Activated naive CD4-positive, alpha-beta T cell treated with anti-CD3 and anti-CD28 coated beads for 36 hours (primary cell): Measurements from ENCODE around the gene ADCY3. TPM values are rescaled to one million over a fixed set of nuclear protein-coding genes. Genes with fewer than 3 reads are reported as not detected.

Source experiments
- CTCF ChIA-PET: fragments of 350-600 bp; sonication (Branson Sonifier 250); formaldehyde crosslinking; loops from one replicate; lab custom pipeline; 2021; ENCODE audit warnings: antibody characterized with exemption; lab: Charles Lee
- DNase-seq: peaks from one replicate; pipeline ENCODE4 v3.0.0-alpha.2; 2020
- H3K27ac Mint-ChIP-seq: one replicate; pipeline ENCODE4 v1.8.0; 2021; ENCODE audit warnings: mild to moderate bottlenecking, mixed read lengths
- H3K27me3 Mint-ChIP-seq: one replicate; pipeline ENCODE4 v1.8.0; 2021; ENCODE audit warnings: low read depth, mixed read lengths
- H3K36me3 Mint-ChIP-seq: one replicate; pipeline ENCODE4 v1.8.0; 2021; ENCODE audit warnings: low read depth, mixed read lengths
- H3K4me1 Mint-ChIP-seq: one replicate; pipeline ENCODE4 v1.8.0; 2021; ENCODE audit warnings: low read depth, mixed read lengths
- H3K4me3 Mint-ChIP-seq: one replicate; pipeline ENCODE4 v1.8.0; 2021; ENCODE audit warnings: mild to moderate bottlenecking, moderate library complexity, mixed read lengths
- H3K9me3 Mint-ChIP-seq: one replicate; pipeline ENCODE4 v1.8.0; 2021; ENCODE audit warnings: mixed read lengths
- intact Hi-C: fragments of 100-400 bp; cut with micrococcal nuclease; formaldehyde crosslinking; loops from one replicate; pipeline ENCODE4 v1.15.1; 2023
- total RNA-seq, 2 experiments: library from RNA; stranded (reverse); gene quantifications; one replicate each; pipeline ENCODE4 v1.2.3, GENCODE V29; 2021

The ADCY3 gene
- total RNA-seq, 2 experiments from 2014 or later = 44.8 to 49.9 TPM

GRCh38 chr2:24894750-24895149 lies 25.3 kb downstream of the ADCY3 start:
- Mint-ChIP-seq H3K4me3 (no peak overlapping the region), H3K9me3 (peaks cover 33% of the 10 kb centered on the region), H3K4me1 (no peaks in the 10 kb centered on the region), H3K27ac (no peak overlapping the region), H3K36me3 (peaks cover 60% of the 10 kb centered on the region), H3K27me3 (no peaks in the 10 kb centered on the region)
- intact Hi-C loops = no loop called here
- CTCF ChIA-PET = interaction anchor here (0.6 kb wide), 1 partner anchor 35 kb away, joined by 4 read pairs; no protein-coding TSS in a partner anchor
- DNase-seq = no peak

GRCh38 chr2:24893934-24894333 lies 26.1 kb downstream of the ADCY3 start:
- no peak overlapping the region for H3K27ac Mint-ChIP-seq
- CTCF ChIA-PET = interaction anchor here (0.6 kb wide), 1 partner anchor 36 kb away, joined by 4 read pairs; no protein-coding TSS in a partner anchor
- intact Hi-C loops = no loop called here
- no peak overlapping the region for H3K4me3 Mint-ChIP-seq
- peaks cover 52% of the 10 kb centered on the region for H3K36me3 Mint-ChIP-seq
- no peaks in the 10 kb centered on the region for H3K4me1 Mint-ChIP-seq
- H3K27me3 Mint-ChIP-seq = no peaks in the 10 kb centered on the region
- peaks cover 33% of the 10 kb centered on the region for H3K9me3 Mint-ChIP-seq
- no peak for DNase-seq

GRCh38 chr2:24892928-24893327 lies 27.1 kb downstream of the ADCY3 start:
- CTCF ChIA-PET = no interaction called here
- H3K36me3 Mint-ChIP-seq = peaks cover 47% of the 10 kb centered on the region
- H3K4me1 Mint-ChIP-seq = no peaks in the 10 kb centered on the region
- H3K27me3 Mint-ChIP-seq = no peaks in the 10 kb centered on the region
- intact Hi-C loops = no loop called here
- H3K4me3 Mint-ChIP-seq = no peak overlapping the region
- H3K27ac Mint-ChIP-seq = no peak overlapping the region
- no peak for DNase-seq
- peaks cover 33% of the 10 kb centered on the region for H3K9me3 Mint-ChIP-seq

- no peak for DNase-seq
- Mint-ChIP-seq H3K27ac (no peak overlapping the region), H3K4me3 (no peak overlapping the region), H3K4me1 (no peaks in the 10 kb centered on the region), H3K9me3 (peaks cover 20% of the 10 kb centered on the region), H3K36me3 (peaks cover 32% of the 10 kb centered on the region), H3K27me3 (no peaks in the 10 kb centered on the region)
- CTCF ChIA-PET = interaction anchor here (0.8 kb wide), 1 partner anchor 10 kb away, joined by 3 read pairs; no protein-coding TSS in a partner anchor
- intact Hi-C loops = no loop called here
These were observed 28.8 kb downstream of the ADCY3 start for GRCh38 chr2:24891201-24891600.

GRCh38 chr2:24889221-24889620 lies 30.8 kb downstream of the ADCY3 start:
- no peak overlapping the region for H3K27ac Mint-ChIP-seq
- CTCF ChIA-PET = no interaction called here

GRCh38 chr2:24888177-24888576 lies 31.9 kb downstream of the ADCY3 start:
- no peaks in the 10 kb centered on the region for H3K27me3 Mint-ChIP-seq
- H3K4me3 Mint-ChIP-seq = no peak overlapping the region
- H3K9me3 Mint-ChIP-seq = peaks cover 1% of the 10 kb centered on the region
- peaks cover 18% of the 10 kb centered on the region for H3K36me3 Mint-ChIP-seq
- intact Hi-C loops = no loop called here
- DNase-seq = no peak
- no peak overlapping the region for H3K27ac Mint-ChIP-seq
- H3K4me1 Mint-ChIP-seq = peaks cover 14% of the 10 kb centered on the region
- CTCF ChIA-PET = no interaction called here

More at GRCh38 chr2:24889221-24889620, 30.8 kb downstream of the ADCY3 start:
- H3K36me3 Mint-ChIP-seq = peaks cover 25% of the 10 kb centered on the region
- H3K27me3 Mint-ChIP-seq = no peaks in the 10 kb centered on the region
- H3K4me3 Mint-ChIP-seq = no peak overlapping the region
- H3K4me1 Mint-ChIP-seq = peaks cover 6% of the 10 kb centered on the region
- intact Hi-C loops = no loop called here
- no peak for DNase-seq
- peaks cover 4% of the 10 kb centered on the region for H3K9me3 Mint-ChIP-seq

- intact Hi-C loops = no loop called here
- Mint-ChIP-seq H3K27ac (no peak overlapping the region), H3K36me3 (peaks cover 15% of the 10 kb centered on the region), H3K4me1 (peaks cover 14% of the 10 kb centered on the region), H3K9me3 (peaks cover 1% of the 10 kb centered on the region), H3K4me3 (no peak overlapping the region), H3K27me3 (no peaks in the 10 kb centered on the region)
- CTCF ChIA-PET = interaction anchor here (1.1 kb wide), 1 partner anchor 60 kb away, joined by 3 read pairs; no protein-coding TSS in a partner anchor
- no peak for DNase-seq
These were observed 32.6 kb downstream of the ADCY3 start for GRCh38 chr2:24887307-24887874.

GRCh38 chr2:24886691-24887304 lies 33.2 kb downstream of the ADCY3 start:
- Mint-ChIP-seq H3K27ac (no peak overlapping the region), H3K27me3 (no peaks in the 10 kb centered on the region), H3K4me1 (peaks cover 14% of the 10 kb centered on the region), H3K9me3 (no peaks in the 10 kb centered on the region), H3K4me3 (no peak overlapping the region), H3K36me3 (peaks cover 17% of the 10 kb centered on the region)
- intact Hi-C loops = no loop called here
- DNase-seq = no peak
- CTCF ChIA-PET = interaction anchor here (0.6 to 1.1 kb wide), 2 partner anchors 23 to 59 kb away, joined by 3 read pairs; no protein-coding TSS in a partner anchor

- Mint-ChIP-seq H3K9me3 (no peaks in the 10 kb centered on the region), H3K4me1 (peaks cover 14% of the 10 kb centered on the region), H3K27ac (no peak overlapping the region), H3K36me3 (peaks cover 19% of the 10 kb centered on the region), H3K27me3 (no peaks in the 10 kb centered on the region), H3K4me3 (no peak overlapping the region)
- DNase-seq = no peak
- intact Hi-C loops = no loop called here
- CTCF ChIA-PET = no interaction called here
These were observed 33.9 kb downstream of the ADCY3 start for GRCh38 chr2:24886126-24886501.

GRCh38 chr2:24885221-24886125 lies 34.6 kb downstream of the ADCY3 start:
- intact Hi-C loops = no loop called here
- CTCF ChIA-PET = no interaction called here
- H3K27ac Mint-ChIP-seq = no peak overlapping the region
- no peak for DNase-seq
- no peaks in the 10 kb centered on the region for H3K9me3 Mint-ChIP-seq
- H3K36me3 Mint-ChIP-seq = peaks cover 19% of the 10 kb centered on the region
- no peak overlapping the region for H3K4me3 Mint-ChIP-seq
- H3K4me1 Mint-ChIP-seq = peaks cover 14% of the 10 kb centered on the region
- H3K27me3 Mint-ChIP-seq = no peaks in the 10 kb centered on the region

- DNase-seq = no peak
- no peaks in the 10 kb centered on the region for H3K9me3 Mint-ChIP-seq
- H3K27ac Mint-ChIP-seq = no peak overlapping the region
- no peak overlapping the region for H3K4me3 Mint-ChIP-seq
- H3K4me1 Mint-ChIP-seq = peaks cover 14% of the 10 kb centered on the region
- H3K36me3 Mint-ChIP-seq = peaks cover 18% of the 10 kb centered on the region
- intact Hi-C loops = no loop called here
- no peaks in the 10 kb centered on the region for H3K27me3 Mint-ChIP-seq
- CTCF ChIA-PET = no interaction called here
These were observed 36.1 kb downstream of the ADCY3 start for GRCh38 chr2:24883946-24884345.

GRCh38 chr2:24881623-24882022 lies 38.4 kb downstream of the ADCY3 start:
- no peaks in the 10 kb centered on the region for H3K27me3 Mint-ChIP-seq
- H3K27ac Mint-ChIP-seq = no peak overlapping the region
- peaks cover 14% of the 10 kb centered on the region for H3K4me1 Mint-ChIP-seq
- peaks cover 14% of the 10 kb centered on the region for H3K36me3 Mint-ChIP-seq
- no peak for DNase-seq
- H3K9me3 Mint-ChIP-seq = no peaks in the 10 kb centered on the region
- no peak overlapping the region for H3K4me3 Mint-ChIP-seq
- intact Hi-C loops = no loop called here
- CTCF ChIA-PET = interaction anchor here (1.2 kb wide), 1 partner anchor 10 kb away, joined by 3 read pairs; no protein-coding TSS in a partner anchor
